ENCODE measurements around the gene LFNG. TPM values are rescaled to one million over a fixed set of nuclear protein-coding genes. Genes with fewer than 3 reads are reported as not detected.

LFNG gene
- total and polyA plus RNA-seq, 9 of the 15 experiments (the other 6 are each of a cell fraction or from before 2014, with no cell fraction given) = 0.03 to 0.89 (median 0.25) TPM; not detected in 1

- TF ChIP-seq ZNF408 (CRISPR knock-in tag; IDR thresholded peaks at IDR 0.05; ENCODE audit: low read depth) (no peak), NFE2L1 (tag; IDR thresholded peaks at IDR 0.05; ENCODE audit: borderline replicate concordance, low read depth) (no peak)
- TF ChIP-seq, protein P1, sequence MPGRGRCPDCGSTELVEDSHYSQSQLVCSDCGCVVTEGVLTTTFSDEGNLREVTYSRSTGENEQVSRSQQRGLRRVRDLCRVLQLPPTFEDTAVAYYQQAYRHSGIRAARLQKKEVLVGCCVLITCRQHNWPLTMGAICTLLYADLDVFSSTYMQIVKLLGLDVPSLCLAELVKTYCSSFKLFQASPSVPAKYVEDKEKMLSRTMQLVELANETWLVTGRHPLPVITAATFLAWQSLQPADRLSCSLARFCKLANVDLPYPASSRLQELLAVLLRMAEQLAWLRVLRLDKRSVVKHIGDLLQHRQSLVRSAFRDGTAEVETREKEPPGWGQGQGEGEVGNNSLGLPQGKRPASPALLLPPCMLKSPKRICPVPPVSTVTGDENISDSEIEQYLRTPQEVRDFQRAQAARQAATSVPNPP (IDR thresholded peaks at IDR 0.05; ENCODE audit: borderline replicate concordance, insufficient read depth, insufficient read length) = no peak
Measured at GRCh38 chr7:2539031-2539911, 19.7 kb downstream of the LFNG start (continued).

GRCh38 chr7:2540133-2540532 is 20.6 kb downstream of the LFNG start:
- Histone ChIP-seq H3K36me3 (ENCODE audit: control insufficient read depth, insufficient read depth, low read length) (peaks cover 74% of the 10 kb centered on the region; the same call in 1 of the 3 replicates), H3K9me1 (ENCODE audit: control insufficient read depth, insufficient read depth, low read length) (no peaks in the 10 kb centered on the region), H3K4me1 (replicated peaks in 1 of 2; ENCODE audit: control insufficient read depth in 2 of 2, insufficient read depth in 2 of 2, low read length in 2 of 2) (peaks cover 0 to 19% of the 10 kb centered on the region in 2 experiments; a peak in 1 of 5 replicates), H2AFZ (ENCODE audit: low read depth, low read length) (no peak overlapping the region), H3K27me3 (ENCODE audit: control insufficient read depth in 2 of 2, insufficient read depth in 2 of 2, low read length in 2 of 2) (no peaks in the 10 kb centered on the region), H3K79me2 (ENCODE audit: control insufficient read depth, insufficient read depth, low read length) (no peaks in the 10 kb centered on the region), H3K4me2 (ENCODE audit: insufficient read depth, low read length) (no peak overlapping the region), H3K27ac (ENCODE audit: extremely low read depth, low read depth, low read length) (no peak overlapping the region), H4K20me1 (replicated peaks; ENCODE audit: control insufficient read depth, insufficient read depth, low read length) (no peaks in the 10 kb centered on the region), H3K9me3 (replicated peaks; ENCODE audit: control insufficient read depth, insufficient read depth, low read depth, low read length) (no peaks in the 10 kb centered on the region), H3K4me3 (no peak overlapping the region), H3K9ac (ENCODE audit: insufficient read depth in 1 of 2, low read depth in 2 of 2, low read length in 2 of 2) (no peak overlapping the region)
- POLR2A ChIA-PET = interaction anchor here (0.9 to 1.2 kb wide), 2 partner anchors 14 to 16 kb away, joined by 3 to 4 read pairs; partner anchors contain the start of gene BRAT1
- CTCF ChIA-PET (ENCODE audit: low intra/inter-chr PET ratio) = no interaction called here
- intact Hi-C loops (cut with micrococcal nuclease) (no loop called here), in situ Hi-C loops (cut with MboI) (no loop called here)
- BruUV-seq (replicated peaks) = no TSS peak
- FAIRE-seq (no peak), DNase-seq (ENCODE audit: extremely low read depth in 1 of 4, low spot score in 3 of 4) (no peak), ATAC-seq (no peak)
- peak; percentile 67 for TF ChIP-seq ZNF121 (CRISPR knock-in tag; conservative IDR thresholded peaks at IDR 0.05)
- TF ChIP-seq KLF10 (CRISPR knock-in tag; IDR thresholded peaks at IDR 0.05) = no peak
- 94% methylated on average over 7 of the region's 7 CpGs for WGBS (ENCODE audit: insufficient coverage, low coverage, missing lambda C conversion rate)
